Peyer's patch (tissue), 4 donors: ENCODE data around the gene THUMPD3.

Source experiments
- POLR2A ChIP-seq, 2 donors: fragments of 450-650 bp; IDR thresholded peaks; one replicate each; pipeline ENCODE4 v1.5.1; 2017; ENCODE audit warnings: antibody characterized with exemption in 2 of 2, mild to moderate bottlenecking in 2 of 2, moderate library complexity in 2 of 2
- TF ChIP-seq, protein P1 (sequence below), 6 experiments: fragments of 450-650 bp in 4 of 6; fragments of 200-600 bp in 2 of 6; sonication (generic) in 1 of 6; IDR thresholded peaks; one replicate each; pipeline ENCODE4 v1.5.1; 2017 to 2019; ENCODE audit warnings: antibody characterized with exemption in 6 of 6, mild to moderate bottlenecking in 3 of 6, moderate library complexity in 1 of 6

GRCh38 chr3:9392041-9392440, 29.2 kb downstream of the THUMPD3 start:
- TF ChIP-seq, protein P1, sequence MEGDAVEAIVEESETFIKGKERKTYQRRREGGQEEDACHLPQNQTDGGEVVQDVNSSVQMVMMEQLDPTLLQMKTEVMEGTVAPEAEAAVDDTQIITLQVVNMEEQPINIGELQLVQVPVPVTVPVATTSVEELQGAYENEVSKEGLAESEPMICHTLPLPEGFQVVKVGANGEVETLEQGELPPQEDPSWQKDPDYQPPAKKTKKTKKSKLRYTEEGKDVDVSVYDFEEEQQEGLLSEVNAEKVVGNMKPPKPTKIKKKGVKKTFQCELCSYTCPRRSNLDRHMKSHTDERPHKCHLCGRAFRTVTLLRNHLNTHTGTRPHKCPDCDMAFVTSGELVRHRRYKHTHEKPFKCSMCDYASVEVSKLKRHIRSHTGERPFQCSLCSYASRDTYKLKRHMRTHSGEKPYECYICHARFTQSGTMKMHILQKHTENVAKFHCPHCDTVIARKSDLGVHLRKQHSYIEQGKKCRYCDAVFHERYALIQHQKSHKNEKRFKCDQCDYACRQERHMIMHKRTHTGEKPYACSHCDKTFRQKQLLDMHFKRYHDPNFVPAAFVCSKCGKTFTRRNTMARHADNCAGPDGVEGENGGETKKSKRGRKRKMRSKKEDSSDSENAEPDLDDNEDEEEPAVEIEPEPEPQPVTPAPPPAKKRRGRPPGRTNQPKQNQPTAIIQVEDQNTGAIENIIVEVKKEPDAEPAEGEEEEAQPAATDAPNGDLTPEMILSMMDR (IDR thresholded peaks at IDR 0.05): no peak
- no peak for TF ChIP-seq POLR2A (IDR thresholded peaks at IDR 0.05)
